Mucosa of stomach (tissue), 1 donor: Measurements from ENCODE around the gene PCP4L1.
A peak's percentile ranks its signal among the peaks of the same experiment; 100 is the strongest.
"Not testable (repeated sequence)": the region's sequence is repeated elsewhere in the genome, so short reads cannot be mapped to it uniquely, and the experiment has no call there.

Experiments used
- H3K27me3 ChIP-seq: one replicate; pipeline ENCODE4 v1.7.0; 2013; ENCODE audit warnings: mild to moderate bottlenecking, low read length; ENCODE audit not compliant: control insufficient read depth, insufficient read depth
- H3K36me3 ChIP-seq: one replicate; pipeline ENCODE4 v1.7.0; 2013; ENCODE audit warnings: low read length; ENCODE audit not compliant: control insufficient read depth, insufficient read depth
- H3K4me1 ChIP-seq: one replicate; pipeline ENCODE4 v1.7.0; 2013; ENCODE audit warnings: mild to moderate bottlenecking, low read length; ENCODE audit not compliant: control insufficient read depth, insufficient read depth
- H3K4me3 ChIP-seq: one replicate; pipeline ENCODE4 v1.7.0; 2013; ENCODE audit warnings: low read length
- H3K9ac ChIP-seq: one replicate; pipeline ENCODE4 v1.7.0; 2013; ENCODE audit warnings: mild to moderate bottlenecking, low read length, moderate library complexity
- H3K9me3 ChIP-seq: one replicate; pipeline ENCODE4 v1.7.0; 2013; ENCODE audit warnings: mild to moderate bottlenecking, low read length, moderate library complexity; ENCODE audit not compliant: control insufficient read depth
- donor health status: Pancreatic carcinoma.

PCP4L1 gene

GRCh38 chr1:161311595-161312181 is 53.1 kb downstream of the PCP4L1 start:
- Histone ChIP-seq H3K4me1 (no peaks in the 10 kb centered on the region), H3K4me3 (no peak overlapping the region), H3K27me3 (no peaks in the 10 kb centered on the region), H3K36me3 (no peaks in the 10 kb centered on the region), H3K9ac (no peak overlapping the region), H3K9me3 (no peaks in the 10 kb centered on the region)

GRCh38 chr1:161313554-161314200 is 55.1 kb downstream of the PCP4L1 start:
- H3K9ac ChIP-seq: peak overlapping the region; percentile 96

GRCh38 chr1:161314201-161314981 is 55.8 kb downstream of the PCP4L1 start, which contains the start of gene SDHC:
TSS of gene SDHC (plus strand) at chr1:161314381. CDS start at chr1:161314406, 25 bp downstream.
- H3K4me3 ChIP-seq: peak within 1 kb of the TSS; percentile 68
- peak within 1 kb of the TSS; percentile 96 for H3K9ac ChIP-seq
- no peaks in the 10 kb centered on the region for H3K27me3 ChIP-seq
- no peaks in the 10 kb centered on the region for H3K36me3 ChIP-seq
- H3K4me1 ChIP-seq: peaks cover 3% of the 10 kb centered on the region
- H3K9me3 ChIP-seq: no peaks in the 10 kb centered on the region

More at GRCh38 chr1:161313554-161314200, 55.1 kb downstream of the PCP4L1 start:
- Histone ChIP-seq H3K27me3 (no peaks in the 10 kb centered on the region), H3K36me3 (no peaks in the 10 kb centered on the region), H3K9me3 (no peaks in the 10 kb centered on the region), H3K4me1 (no peaks in the 10 kb centered on the region), H3K4me3 (peak overlapping the region; percentile 68)

- H3K4me3 ChIP-seq, H3K9ac ChIP-seq, H3K36me3 ChIP-seq, H3K27me3 ChIP-seq, H3K9me3 ChIP-seq, H3K4me1 ChIP-seq: not testable (repeated sequence)
Measured at GRCh38 chr1:161315841-161316674, 57.5 kb downstream of the PCP4L1 start.

GRCh38 chr1:161324020-161324419 is 65.5 kb downstream of the PCP4L1 start:
- Histone ChIP-seq H3K4me1 (peaks cover 6% of the 10 kb centered on the region), H3K9me3 (no peaks in the 10 kb centered on the region), H3K9ac (no peak overlapping the region), H3K36me3 (no peaks in the 10 kb centered on the region), H3K27me3 (no peaks in the 10 kb centered on the region), H3K4me3 (no peak overlapping the region)

- peaks cover 13% of the 10 kb centered on the region for H3K36me3 ChIP-seq
- H3K4me3 ChIP-seq: no peak overlapping the region
- H3K9ac ChIP-seq: no peak overlapping the region
- no peaks in the 10 kb centered on the region for H3K9me3 ChIP-seq
- no peaks in the 10 kb centered on the region for H3K4me1 ChIP-seq
- no peaks in the 10 kb centered on the region for H3K27me3 ChIP-seq
Measured at GRCh38 chr1:161330346-161330745, 71.8 kb downstream of the PCP4L1 start.

- Histone ChIP-seq H3K4me3 (no peak overlapping the region), H3K36me3 (peaks cover 13% of the 10 kb centered on the region), H3K4me1 (no peaks in the 10 kb centered on the region), H3K27me3 (no peaks in the 10 kb centered on the region), H3K9me3 (no peaks in the 10 kb centered on the region), H3K9ac (no peak overlapping the region)
Measured at GRCh38 chr1:161333166-161333565, 74.6 kb downstream of the PCP4L1 start.
